ENCODE data around the gene SLC5A2.

DNA sequence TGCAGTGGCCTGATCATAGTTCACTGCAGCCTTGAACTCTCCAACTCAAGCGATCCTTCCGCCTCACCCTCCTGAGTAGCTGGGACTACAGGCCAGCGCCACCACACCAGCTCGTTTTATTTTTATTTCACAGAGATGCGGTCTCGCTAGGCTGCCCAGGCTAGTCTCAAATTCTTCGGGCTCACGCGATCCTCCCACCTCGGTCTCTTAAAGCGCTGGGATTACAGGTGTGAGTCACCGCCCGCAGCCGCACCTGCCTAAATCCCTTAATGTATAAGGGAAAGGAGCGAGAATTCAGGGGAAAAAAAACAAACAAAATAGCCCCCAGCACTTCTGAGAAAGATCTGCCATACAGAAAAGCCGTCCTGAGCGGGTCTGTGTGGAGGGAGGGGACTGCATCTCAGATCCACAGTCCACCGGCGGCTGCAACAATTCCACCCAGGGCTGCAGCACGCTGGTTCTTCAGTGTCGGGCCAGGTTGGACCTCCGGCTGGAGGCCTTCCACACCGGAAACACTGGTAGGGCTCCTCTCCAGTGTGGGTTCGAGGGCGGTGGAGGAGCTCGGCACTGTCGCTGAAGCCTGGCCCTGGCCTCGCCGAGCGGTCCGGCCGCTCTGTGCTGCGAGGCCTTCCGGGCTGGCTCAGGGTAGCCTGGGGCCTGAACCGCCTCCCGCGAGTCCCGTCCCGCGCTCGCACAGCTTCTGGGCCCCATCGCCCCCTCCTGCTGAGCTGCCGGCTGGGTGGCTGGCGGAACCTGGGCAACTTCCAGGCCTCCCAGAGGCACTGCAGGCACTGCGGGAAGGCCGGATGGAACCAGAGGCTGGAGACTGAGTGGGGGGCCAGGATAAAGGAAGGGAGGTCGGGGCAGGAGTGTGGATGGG, 47.3 kb upstream of the SLC5A2 start:
- TF ChIP-seq, protein P1, sequence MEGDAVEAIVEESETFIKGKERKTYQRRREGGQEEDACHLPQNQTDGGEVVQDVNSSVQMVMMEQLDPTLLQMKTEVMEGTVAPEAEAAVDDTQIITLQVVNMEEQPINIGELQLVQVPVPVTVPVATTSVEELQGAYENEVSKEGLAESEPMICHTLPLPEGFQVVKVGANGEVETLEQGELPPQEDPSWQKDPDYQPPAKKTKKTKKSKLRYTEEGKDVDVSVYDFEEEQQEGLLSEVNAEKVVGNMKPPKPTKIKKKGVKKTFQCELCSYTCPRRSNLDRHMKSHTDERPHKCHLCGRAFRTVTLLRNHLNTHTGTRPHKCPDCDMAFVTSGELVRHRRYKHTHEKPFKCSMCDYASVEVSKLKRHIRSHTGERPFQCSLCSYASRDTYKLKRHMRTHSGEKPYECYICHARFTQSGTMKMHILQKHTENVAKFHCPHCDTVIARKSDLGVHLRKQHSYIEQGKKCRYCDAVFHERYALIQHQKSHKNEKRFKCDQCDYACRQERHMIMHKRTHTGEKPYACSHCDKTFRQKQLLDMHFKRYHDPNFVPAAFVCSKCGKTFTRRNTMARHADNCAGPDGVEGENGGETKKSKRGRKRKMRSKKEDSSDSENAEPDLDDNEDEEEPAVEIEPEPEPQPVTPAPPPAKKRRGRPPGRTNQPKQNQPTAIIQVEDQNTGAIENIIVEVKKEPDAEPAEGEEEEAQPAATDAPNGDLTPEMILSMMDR (IDR thresholded peaks at IDR 0.05): no peak
- TF ChIP-seq POLR2A (IDR thresholded peaks at IDR 0.05): no peak
